ENCODE data around the gene TFF3.

The TFF3 gene, protein sequence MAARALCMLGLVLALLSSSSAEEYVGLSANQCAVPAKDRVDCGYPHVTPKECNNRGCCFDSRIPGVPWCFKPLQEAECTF

GRCh38 chr21:42315296-42315891 lies at the start of gene TFF3:
TSS of gene TFF3 (minus strand) at chr21:42315409. CDS start at chr21:42315374, 35 bp downstream.
- DNase-seq = peak; percentile 8 to 12

- no peak for DNase-seq
These were observed 49.2 kb upstream of the TFF3 start for GRCh38 chr21:42364304-42364865.

GRCh38 chr21:42363312-42363711 lies 48.1 kb upstream of the TFF3 start:
- DNase-seq = no peak

DNA sequence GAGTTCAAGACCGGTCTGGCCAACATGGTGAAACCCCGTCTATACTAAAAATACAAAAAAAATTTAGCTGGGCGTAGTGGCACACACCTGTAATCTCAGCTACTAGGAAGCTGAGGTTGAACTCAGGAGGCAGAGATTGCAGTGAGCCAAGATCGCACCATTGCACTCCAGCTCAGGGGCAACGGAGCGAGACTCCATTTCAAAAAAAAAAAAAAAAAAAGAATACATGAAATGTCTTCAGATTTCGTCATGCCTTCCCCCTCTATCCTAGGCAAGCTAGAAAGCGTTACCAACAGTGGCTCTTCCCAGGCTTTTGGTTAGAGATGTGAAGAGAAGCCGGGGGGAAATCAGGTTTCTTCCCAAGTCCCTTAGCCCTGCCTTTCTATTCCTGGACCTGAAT lies 47.5 kb upstream of the TFF3 start:
- DNase-seq = no peak

DNA sequence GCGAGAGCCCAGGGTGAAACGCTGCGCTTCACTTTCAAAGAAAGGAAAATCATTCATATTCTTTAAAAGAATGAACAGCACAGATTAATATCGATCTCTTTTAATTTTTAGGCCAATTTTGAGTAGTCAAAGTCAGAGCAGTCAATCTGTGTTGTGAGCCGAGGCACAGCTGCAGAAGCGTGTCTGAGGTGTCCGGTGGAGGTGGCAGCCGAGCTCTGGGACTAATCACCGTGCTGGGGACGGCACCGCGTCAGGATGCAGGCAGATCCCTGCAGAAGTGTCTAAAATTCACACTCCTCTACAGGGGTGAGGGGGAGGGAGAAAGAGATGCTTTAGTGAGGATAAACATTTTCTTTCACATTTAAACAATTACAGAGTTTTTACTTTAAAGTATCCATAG lies 47.0 kb upstream of the TFF3 start:
- no peak for DNase-seq

DNA sequence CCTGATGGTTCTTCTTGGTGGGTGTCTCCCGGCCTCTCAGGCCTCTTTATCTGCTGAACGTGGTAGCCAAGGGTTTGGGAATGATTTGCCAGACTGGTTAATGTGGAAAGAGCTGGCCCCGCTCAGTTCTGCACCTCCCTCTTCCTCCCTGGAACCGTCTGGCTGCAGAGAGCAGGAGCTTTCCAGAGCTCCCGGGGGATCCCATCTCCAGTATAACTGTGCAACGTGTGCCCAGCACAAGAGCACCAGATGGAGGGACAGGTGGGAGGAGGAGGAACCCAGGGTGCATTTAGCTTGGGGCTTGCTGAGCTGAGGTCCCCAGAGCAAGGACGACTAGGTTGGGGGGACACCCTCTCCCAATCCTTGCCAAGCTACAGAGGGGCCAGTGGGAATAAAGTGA lies 46.1 kb upstream of the TFF3 start:
- DNase-seq = no peak

GRCh38 chr21:42360317-42360716 lies 45.1 kb upstream of the TFF3 start:
- DNase-seq = peak; percentile 59 to 62

- no peak for DNase-seq
These were observed 43.7 kb upstream of the TFF3 start for GRCh38 chr21:42358937-42359336.

DNA sequence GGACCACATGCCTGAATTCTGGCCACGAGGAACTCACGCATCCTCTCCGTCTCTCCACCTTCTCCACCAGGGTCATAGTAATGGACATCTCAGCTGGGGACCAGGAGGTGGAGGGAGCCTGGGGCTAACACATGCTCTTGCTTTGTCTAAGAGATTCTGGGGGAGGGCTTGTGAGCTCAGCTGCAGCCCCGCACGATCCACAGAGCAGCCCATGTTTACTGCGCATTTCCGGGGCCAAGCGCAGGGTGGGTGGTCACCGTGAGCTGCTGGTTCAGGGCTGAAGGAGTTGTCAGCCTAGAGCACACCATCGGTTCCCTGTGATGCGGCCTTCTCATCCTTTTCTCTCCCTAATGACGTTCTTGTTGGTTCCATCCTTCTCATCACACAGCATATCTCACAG lies 43.1 kb upstream of the TFF3 start:
- DNase-seq = no peak

DNA sequence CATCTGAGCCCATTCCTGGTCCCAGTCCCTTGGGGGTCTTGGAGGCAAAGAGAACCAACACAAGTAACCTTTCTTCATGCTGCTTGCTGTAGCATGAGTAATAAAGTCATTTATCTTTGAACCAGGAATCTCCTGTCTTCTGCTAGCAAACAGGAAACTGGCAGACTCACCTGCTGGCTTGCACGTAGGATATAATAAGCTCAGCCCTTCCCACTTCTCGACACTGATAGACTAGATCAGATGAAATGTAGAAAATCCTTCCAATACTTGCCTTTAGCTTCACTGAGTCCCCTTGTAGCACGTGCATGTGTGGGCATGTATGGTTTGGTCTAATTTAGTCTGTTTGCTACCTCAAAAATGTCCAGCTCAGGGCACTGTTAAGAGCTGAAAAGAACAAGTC lies 42.1 kb upstream of the TFF3 start:
- no peak for DNase-seq

GRCh38 chr21:42356650-42357049 lies 41.4 kb upstream of the TFF3 start:
- no peak for DNase-seq

DNA sequence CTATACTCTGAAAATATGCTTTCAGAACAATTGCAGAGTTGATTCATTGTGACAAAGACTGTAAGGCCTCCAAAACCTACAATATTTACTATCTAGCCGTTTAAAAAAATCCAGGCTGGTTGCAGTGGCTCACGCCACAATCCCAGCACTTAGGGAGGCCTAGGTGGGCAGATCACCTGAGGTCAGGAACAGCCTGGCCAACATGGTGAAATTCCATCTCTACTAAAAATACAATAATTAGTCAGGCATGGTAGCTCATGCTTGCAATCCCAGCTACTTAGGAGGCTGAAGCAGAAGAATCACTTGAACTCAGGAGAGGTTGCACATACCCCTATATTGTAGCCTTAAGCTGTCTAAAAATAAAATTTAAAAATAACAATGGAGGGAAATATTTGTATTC lies 40.8 kb upstream of the TFF3 start:
- no peak for DNase-seq

DNA sequence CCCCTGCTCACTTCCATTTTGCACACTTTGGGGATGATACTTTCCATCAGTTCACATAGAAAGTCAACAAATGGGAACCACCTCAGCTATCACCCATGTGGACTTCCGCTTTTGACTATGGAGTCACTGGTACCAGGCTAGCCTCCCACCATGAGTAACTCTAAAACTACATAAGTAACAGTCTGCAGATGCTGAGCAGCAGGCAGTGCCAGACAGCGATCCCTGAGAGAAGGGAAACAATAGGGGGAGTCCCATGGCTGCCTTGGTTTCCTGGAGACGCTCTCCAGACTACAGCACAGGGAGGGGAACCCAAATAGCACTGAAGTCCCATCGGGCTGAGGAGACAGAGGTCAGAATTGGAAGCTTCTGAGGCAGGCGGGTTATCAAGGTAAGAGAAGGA lies 38.4 kb upstream of the TFF3 start:
- no peak for DNase-seq

DNA sequence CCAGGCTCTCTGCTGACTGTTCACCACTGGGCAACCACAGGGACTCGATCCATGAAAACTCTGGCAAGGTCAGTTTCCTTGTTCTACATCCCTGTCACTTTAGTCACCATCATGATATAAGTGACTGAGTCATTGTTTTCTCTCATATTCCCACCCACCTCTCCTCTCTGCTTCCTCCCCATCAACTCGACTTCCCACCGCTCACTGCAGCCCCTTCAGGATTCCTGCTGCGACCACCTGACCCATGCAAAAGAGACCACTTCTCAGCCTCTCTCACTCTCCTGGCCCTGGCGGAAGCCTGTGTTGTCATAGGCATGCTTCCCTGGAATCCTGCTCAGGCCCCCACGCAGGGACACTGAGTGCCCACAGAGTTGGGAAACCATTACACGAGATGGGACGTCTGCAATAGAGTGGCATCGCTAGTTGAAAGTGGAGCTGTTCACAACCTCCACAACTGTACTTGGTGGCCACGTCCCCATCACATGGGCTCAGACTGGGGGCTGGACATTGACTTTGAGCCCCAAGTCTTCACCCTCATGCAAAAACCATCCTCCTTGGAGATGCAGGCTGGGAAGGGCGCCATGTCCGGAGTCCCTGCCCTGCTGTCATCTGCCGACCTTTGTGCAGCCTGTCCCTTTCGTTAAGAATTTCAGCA lies 37.4 kb upstream of the TFF3 start:
- DNase-seq = peak in 1 of 2 experiments; percentile 1

DNA sequence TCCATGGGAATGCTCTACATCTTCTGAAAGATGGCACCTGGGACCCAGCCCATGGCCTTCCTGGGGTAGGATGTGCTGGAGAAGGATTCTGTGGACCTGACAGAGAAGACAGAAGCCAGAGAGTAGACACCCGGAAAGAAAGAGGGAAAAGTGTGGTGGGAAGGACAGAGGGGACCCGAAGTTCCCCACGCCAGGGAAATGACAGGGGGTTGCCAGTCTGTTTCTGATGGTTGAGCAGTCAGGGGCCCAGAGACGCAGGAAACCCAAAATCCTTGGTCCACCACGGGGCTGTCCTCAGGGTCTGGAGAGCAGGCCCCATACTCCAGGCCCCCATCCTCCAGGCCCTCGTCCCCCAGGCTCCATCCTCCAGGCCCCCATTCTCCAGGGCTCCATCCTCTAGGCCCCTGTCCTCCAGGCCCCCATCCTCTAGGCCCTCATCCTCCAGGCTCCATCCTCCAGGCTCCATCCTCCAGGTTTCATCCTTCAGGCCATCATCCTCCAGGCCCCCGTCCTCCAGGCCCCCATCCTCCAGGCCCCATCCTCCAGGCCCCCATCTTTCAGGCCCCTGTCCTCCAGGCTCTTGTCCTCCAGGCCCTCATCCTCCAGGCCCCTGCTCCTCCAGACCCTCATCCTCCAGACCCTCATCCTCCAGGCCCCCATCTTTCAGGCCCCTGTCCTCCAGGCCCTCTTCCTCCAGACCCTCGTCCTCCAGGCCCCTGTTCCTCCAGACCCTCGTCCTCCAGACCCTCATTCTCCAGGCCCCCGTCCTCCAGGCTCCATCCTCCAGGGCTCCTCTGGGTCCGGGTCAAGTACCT lies 36.6 kb upstream of the TFF3 start:
- peak; percentile 8 to 10 for DNase-seq

DNA sequence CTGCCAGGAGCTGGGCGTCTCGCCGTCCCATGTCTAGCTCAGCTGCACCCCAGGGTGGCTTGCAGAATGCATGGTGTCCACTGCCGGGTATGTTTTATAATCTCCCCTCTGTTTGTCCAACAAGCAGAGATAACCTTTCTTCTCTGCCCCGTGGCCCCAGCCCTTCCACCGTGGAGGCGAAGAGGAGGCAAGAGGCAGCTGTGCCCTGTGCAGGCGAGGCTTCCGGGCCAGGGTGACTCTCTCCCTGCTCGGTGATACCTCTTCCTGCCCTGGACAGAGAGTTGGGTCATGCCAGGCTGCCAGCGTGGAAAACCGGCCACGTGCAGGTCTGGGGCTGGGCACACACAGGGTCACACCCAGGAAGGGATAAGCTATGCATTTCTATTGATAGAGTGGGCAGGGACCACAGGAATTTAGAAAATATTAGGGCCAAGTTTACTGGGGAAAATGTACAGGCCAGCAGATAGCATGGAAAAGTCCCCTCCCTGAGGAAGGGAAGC lies 35.8 kb upstream of the TFF3 start, which contains the start of gene TFF2:
Gene TFF2 (minus strand): TSS at position 68 of the 500 bp plus-strand sequence. CDS start 37 bp downstream, at position 31.
- DNase-seq = peak; percentile 9 to 13

DNA sequence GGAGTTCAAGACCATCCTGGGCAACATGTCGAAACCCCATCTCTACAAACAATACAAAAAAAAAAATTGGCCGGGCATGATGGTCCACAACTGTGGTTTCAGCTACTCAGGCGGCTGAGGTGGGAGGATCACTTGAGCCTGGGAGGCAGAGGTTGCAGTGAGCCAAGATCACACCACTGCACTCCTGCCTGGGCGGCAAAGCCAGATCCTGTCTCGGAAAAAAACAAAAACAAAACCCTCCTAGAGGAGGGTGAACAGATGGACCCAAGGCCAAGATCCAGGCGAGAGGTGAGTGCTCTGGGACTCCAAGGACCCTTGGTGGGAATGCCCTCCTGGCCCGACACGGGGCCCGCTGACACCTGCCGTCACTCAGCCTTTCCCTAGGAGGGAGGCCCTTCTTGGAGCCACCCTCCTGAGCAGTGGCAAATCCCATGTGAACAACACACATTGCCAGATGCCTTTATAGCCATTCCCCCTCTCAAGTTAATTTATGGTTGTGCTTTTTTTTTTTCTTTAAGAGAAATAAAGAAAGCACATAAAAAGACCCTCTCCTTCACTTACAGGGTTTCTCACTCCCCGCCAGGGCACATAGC lies 35.2 kb upstream of the TFF3 start:
- DNase-seq = peak in 1 of 2 experiments; percentile 11

DNA sequence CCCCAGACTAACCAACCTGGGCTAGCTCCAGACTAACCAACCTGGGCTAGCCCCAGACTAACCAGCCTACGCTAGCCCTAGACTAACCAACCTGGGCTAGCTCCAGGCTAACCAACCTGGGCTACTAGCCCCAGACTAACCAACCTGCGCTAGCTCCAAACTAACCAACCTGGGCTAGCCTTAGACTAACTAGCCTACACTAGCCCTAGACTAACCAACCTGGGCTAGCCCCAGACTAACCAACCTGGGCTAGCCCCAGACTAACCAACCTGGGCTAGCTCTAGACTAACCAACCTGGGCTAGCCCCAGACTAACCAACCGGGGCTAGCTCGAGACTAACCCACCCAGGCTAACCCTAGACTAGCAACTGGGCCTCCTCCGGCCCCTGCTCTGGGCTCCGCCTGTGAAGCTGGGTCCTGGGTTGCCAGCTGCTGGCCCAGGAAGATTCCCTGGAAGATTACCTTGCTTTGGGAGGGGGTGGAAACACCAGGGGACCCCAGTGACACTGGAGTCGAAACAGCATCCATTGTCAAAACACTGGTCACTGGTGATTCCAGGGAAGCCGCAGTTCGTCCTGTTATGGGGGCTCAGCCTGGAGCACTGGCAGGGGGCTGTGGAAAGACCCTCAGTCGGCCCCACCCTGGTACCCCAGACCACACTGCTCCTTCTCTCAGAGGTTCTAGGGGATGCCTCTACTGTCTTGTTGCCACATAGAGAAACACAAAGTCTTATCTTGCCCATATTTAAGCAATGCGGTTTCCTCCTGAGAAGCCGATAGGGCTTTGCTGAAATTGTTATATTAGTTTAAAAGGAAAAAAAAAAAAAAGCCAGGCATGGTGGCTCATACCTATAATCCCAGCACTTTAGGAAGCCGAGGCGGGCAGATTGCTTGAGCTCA lies 34.5 kb upstream of the TFF3 start:
- DNase-seq = peak in 1 of 2 experiments; percentile 7

GRCh38 chr21:42348762-42349161 lies 33.6 kb upstream of the TFF3 start:
- DNase-seq = peak in 1 of 2 experiments; percentile 14

- peak in 1 of 2 experiments; percentile 11 for DNase-seq
These were observed 32.6 kb upstream of the TFF3 start for GRCh38 chr21:42347601-42348327.

All from activated T-cell treated with anti-CD3 and anti-CD28 coated beads, Interleukin-2, amount 50 U/mL, for 48 hours (primary cell).